ENCODE data around the gene KEL. TPM values are rescaled to one million over a fixed set of nuclear protein-coding genes. Genes with fewer than 3 reads are reported as not detected.
A peak's percentile ranks its signal among the peaks of the same experiment; 100 is the strongest.

The KEL gene
- total RNA-seq, 2 experiments from 2014 or later, result 0.19 TPM; not detected in 1

DNA sequence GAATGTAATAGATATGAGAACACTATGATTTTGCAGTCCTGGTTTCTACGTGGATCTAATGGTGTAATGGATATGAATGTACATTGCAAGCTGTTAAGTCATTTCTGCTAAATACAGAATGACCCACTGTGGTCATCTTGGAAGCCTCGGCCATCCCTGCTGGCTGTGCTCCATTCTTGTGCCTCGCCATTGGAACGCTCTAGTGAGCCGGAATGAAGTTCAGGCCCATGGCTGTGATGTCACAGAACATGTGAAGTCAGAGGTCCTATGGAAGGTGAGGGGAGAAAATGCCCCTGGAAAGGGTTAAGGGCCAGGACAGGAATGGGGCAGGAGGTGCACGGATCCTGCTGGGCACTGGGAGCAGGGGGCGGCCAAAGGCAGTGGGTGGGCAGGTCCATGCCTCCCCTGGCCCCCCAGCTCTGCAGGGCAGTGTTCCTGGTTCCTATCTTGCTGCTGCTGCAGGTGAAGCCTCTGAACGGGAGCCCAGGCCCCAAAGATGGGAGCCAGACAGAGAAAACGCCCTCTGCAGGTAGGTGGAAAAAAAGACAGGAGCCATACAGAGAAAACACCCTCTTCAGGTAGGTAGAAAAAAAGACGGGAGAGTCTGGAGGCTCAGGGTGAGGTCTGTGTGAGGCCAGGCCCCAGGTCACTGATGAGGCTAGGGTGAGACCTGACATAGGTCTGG, 22.8 kb downstream of the KEL start, which contains the start of gene LLCFC1:
LLCFC1 (plus strand) TSS at position 259 of the 685 bp plus-strand sequence; CDS start at position 397, 138 bp downstream.
- TF ChIP-seq, protein P1, sequence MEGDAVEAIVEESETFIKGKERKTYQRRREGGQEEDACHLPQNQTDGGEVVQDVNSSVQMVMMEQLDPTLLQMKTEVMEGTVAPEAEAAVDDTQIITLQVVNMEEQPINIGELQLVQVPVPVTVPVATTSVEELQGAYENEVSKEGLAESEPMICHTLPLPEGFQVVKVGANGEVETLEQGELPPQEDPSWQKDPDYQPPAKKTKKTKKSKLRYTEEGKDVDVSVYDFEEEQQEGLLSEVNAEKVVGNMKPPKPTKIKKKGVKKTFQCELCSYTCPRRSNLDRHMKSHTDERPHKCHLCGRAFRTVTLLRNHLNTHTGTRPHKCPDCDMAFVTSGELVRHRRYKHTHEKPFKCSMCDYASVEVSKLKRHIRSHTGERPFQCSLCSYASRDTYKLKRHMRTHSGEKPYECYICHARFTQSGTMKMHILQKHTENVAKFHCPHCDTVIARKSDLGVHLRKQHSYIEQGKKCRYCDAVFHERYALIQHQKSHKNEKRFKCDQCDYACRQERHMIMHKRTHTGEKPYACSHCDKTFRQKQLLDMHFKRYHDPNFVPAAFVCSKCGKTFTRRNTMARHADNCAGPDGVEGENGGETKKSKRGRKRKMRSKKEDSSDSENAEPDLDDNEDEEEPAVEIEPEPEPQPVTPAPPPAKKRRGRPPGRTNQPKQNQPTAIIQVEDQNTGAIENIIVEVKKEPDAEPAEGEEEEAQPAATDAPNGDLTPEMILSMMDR (IDR thresholded peaks at IDR 0.05), result no peak
- no peak for ATAC-seq (ENCODE audit: poor library complexity)
- no peak within 1 kb of the TSS for H3K27ac ChIP-seq (ENCODE audit: low read depth in 1 of 2, low read length in 2 of 2)
- H3K4me1 ChIP-seq (ENCODE audit: insufficient read depth, low read length), result no peaks in the 10 kb centered on the region
- Mint-ChIP-seq H3K27ac (no peak within 1 kb of the TSS), H3K9me3 (no peaks in the 10 kb centered on the region), H3K36me3 (ENCODE audit: low read depth) (no peaks in the 10 kb centered on the region), H3K4me1 (ENCODE audit: low read depth) (no peaks in the 10 kb centered on the region), H3K4me3 (no peak within 1 kb of the TSS), H3K27me3 (peaks cover 19% of the 10 kb centered on the region)
- peak in 3 of 14 experiments; percentile 16 to 35 (median 20) for DNase-seq
- ChIA-PET CTCF (interaction anchor here (0.6 kb wide), 1 partner anchor 91 kb away, joined by 3 read pairs; no protein-coding TSS in a partner anchor), POLR2A (no interaction called here)
- H3K36me3 ChIP-seq (ENCODE audit: insufficient read depth, low read length), result no peaks in the 10 kb centered on the region
- peaks cover 0 to 3% of the 10 kb centered on the region in 2 experiments for H3K27me3 ChIP-seq (ENCODE audit: control insufficient read depth in 1 of 2, insufficient read depth in 2 of 2, low read length in 2 of 2)
- H3K4me3 ChIP-seq (ENCODE audit: low read length), result no peak within 1 kb of the TSS
- no peaks in the 10 kb centered on the region for H3K9me3 ChIP-seq (ENCODE audit: control insufficient read depth in 1 of 2, insufficient read depth in 1 of 2, low read length in 2 of 2)
- intact Hi-C loops (cut with DNase I, micrococcal nuclease), result no loop called here

DNA sequence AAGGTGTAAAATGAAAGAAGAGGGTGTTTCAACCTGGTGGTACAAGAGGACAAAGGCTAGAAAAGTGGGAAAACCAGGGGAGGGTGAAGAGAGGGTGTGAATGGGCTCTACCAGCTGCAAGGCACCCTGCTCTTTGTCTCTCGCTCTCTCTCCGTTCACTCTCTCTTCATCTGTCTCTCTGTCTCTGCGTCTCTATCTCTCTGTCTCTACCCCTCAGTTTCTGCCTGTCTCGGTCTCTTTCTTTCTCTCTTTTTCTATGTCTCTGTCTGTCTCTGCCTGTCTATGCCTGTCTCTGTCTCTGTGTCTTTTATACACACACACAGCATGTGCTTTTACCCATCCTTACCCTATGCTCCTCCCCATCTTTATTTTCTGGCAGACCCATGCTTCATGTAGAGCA, 23.6 kb downstream of the KEL start:
- ChIA-PET CTCF (no interaction called here), POLR2A (no interaction called here)
- Histone ChIP-seq H3K4me3 (ENCODE audit: low read length) (no peak overlapping the region), H3K36me3 (ENCODE audit: insufficient read depth, low read length) (no peaks in the 10 kb centered on the region), H3K27me3 (ENCODE audit: control insufficient read depth in 1 of 2, insufficient read depth in 2 of 2, low read length in 2 of 2) (peaks cover 0 to 3% of the 10 kb centered on the region in 2 experiments), H3K27ac (ENCODE audit: low read depth in 1 of 2, low read length in 2 of 2) (no peak overlapping the region), H3K9me3 (ENCODE audit: control insufficient read depth in 1 of 2, insufficient read depth in 1 of 2, low read length in 2 of 2) (no peaks in the 10 kb centered on the region), H3K4me1 (ENCODE audit: insufficient read depth, low read length) (no peaks in the 10 kb centered on the region)
- no peak for DNase-seq
- Mint-ChIP-seq H3K9me3 (no peaks in the 10 kb centered on the region), H3K36me3 (ENCODE audit: low read depth) (no peaks in the 10 kb centered on the region), H3K4me3 (no peak overlapping the region), H3K27ac (no peak overlapping the region), H3K27me3 (peaks cover 15% of the 10 kb centered on the region), H3K4me1 (ENCODE audit: low read depth) (no peaks in the 10 kb centered on the region)
- TF ChIP-seq, protein P1 (IDR thresholded peaks at IDR 0.05), result no peak
- intact Hi-C loops (cut with DNase I, micrococcal nuclease), result no loop called here
- ATAC-seq (ENCODE audit: poor library complexity), result no peak

DNA sequence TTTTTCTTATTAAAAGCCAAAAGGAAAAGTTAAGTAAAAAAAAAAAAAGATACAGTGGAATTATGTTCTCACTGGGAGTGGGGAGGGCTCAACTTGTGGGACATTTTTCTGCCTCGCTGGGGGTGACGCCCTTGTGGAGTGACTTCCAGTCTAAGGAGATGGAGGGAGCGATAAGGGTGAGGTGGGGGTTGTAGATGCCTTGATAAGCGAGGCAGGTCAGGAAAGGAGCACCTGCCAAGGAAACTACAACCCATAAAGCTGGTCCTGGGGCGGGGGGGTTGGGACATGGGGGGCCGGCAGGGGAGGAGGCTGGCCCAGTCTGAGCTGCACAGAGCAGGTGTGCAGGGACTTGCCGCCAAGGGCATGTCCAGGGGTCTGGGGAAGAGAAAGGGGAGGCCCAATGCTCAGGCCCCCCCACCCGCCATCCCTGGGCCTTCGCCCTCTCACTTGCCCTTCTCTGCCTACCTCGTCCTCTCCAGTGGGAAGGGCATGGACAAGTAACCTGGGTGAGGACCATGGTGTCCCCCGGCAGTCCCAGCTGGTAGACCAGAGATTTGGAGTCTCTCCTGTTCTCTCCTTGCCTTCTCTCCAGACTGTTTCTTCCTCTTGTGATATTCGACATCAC, 26.1 kb downstream of the KEL start:
- H3K27me3 ChIP-seq (ENCODE audit: control insufficient read depth in 1 of 2, insufficient read depth in 2 of 2, low read length in 2 of 2), result no peaks in the 10 kb centered on the region
- no peaks in the 10 kb centered on the region for H3K36me3 ChIP-seq (ENCODE audit: insufficient read depth, low read length)
- Mint-ChIP-seq H3K36me3 (ENCODE audit: low read depth) (no peaks in the 10 kb centered on the region), H3K4me1 (ENCODE audit: low read depth) (no peaks in the 10 kb centered on the region), H3K27me3 (peaks cover 2% of the 10 kb centered on the region), H3K27ac (no peak overlapping the region), H3K4me3 (no peak overlapping the region), H3K9me3 (no peaks in the 10 kb centered on the region)
- ATAC-seq (ENCODE audit: poor library complexity), result no peak
- ChIA-PET CTCF (no interaction called here), POLR2A (no interaction called here)
- DNase-seq, result no peak
- intact Hi-C loops (cut with DNase I, micrococcal nuclease), result no loop called here
- TF ChIP-seq, protein P1 (IDR thresholded peaks at IDR 0.05), result no peak
- H3K9me3 ChIP-seq (ENCODE audit: control insufficient read depth in 1 of 2, insufficient read depth in 1 of 2, low read length in 2 of 2), result no peaks in the 10 kb centered on the region
- no peak overlapping the region for H3K27ac ChIP-seq (ENCODE audit: low read depth in 1 of 2, low read length in 2 of 2)
- no peak overlapping the region for H3K4me3 ChIP-seq (ENCODE audit: low read length)
- H3K4me1 ChIP-seq (ENCODE audit: insufficient read depth, low read length), result no peaks in the 10 kb centered on the region
